Measurements from ENCODE around the gene HSPA14.
A peak's percentile ranks its signal among the peaks of the same experiment; 100 is the strongest.

DNA sequence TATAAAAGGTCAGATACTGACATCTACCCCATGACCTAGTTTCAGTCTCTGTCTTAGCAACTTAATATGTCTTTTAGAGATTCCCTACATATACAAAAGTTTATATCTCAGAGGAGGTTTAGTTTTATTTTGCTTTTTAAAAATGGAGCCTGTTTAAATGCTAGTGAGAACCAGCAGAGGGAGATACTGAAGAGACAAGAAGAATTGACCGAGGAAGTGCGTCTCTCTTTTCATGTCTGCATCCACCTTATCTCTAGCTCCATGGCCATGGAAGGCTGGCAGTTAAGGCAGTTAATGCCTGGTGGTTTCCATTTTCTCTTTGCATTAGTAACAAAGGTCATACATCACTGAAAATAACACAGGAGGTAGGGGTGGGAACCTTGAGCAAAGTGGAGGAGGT lies 51.2 kb downstream of the HSPA14 start:
- TF ChIP-seq, protein P1, sequence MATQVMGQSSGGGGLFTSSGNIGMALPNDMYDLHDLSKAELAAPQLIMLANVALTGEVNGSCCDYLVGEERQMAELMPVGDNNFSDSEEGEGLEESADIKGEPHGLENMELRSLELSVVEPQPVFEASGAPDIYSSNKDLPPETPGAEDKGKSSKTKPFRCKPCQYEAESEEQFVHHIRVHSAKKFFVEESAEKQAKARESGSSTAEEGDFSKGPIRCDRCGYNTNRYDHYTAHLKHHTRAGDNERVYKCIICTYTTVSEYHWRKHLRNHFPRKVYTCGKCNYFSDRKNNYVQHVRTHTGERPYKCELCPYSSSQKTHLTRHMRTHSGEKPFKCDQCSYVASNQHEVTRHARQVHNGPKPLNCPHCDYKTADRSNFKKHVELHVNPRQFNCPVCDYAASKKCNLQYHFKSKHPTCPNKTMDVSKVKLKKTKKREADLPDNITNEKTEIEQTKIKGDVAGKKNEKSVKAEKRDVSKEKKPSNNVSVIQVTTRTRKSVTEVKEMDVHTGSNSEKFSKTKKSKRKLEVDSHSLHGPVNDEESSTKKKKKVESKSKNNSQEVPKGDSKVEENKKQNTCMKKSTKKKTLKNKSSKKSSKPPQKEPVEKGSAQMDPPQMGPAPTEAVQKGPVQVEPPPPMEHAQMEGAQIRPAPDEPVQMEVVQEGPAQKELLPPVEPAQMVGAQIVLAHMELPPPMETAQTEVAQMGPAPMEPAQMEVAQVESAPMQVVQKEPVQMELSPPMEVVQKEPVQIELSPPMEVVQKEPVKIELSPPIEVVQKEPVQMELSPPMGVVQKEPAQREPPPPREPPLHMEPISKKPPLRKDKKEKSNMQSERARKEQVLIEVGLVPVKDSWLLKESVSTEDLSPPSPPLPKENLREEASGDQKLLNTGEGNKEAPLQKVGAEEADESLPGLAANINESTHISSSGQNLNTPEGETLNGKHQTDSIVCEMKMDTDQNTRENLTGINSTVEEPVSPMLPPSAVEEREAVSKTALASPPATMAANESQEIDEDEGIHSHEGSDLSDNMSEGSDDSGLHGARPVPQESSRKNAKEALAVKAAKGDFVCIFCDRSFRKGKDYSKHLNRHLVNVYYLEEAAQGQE (IDR thresholded peaks at IDR 0.05): no peak
- TF ChIP-seq CTCF (IDR thresholded peaks at IDR 0.05; ENCODE audit: low read depth, low read length, missing input control) (peak; percentile 19), FOXA1 (IDR thresholded peaks at IDR 0.05) (no peak), EGR1 (IDR thresholded peaks at IDR 0.05; ENCODE audit: low read depth in 2 of 2) (no peak)
- TF ChIP-seq, protein P2, sequence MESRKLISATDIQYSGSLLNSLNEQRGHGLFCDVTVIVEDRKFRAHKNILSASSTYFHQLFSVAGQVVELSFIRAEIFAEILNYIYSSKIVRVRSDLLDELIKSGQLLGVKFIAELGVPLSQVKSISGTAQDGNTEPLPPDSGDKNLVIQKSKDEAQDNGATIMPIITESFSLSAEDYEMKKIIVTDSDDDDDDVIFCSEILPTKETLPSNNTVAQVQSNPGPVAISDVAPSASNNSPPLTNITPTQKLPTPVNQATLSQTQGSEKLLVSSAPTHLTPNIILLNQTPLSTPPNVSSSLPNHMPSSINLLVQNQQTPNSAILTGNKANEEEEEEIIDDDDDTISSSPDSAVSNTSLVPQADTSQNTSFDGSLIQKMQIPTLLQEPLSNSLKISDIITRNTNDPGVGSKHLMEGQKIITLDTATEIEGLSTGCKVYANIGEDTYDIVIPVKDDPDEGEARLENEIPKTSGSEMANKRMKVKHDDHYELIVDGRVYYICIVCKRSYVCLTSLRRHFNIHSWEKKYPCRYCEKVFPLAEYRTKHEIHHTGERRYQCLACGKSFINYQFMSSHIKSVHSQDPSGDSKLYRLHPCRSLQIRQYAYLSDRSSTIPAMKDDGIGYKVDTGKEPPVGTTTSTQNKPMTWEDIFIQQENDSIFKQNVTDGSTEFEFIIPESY (IDR thresholded peaks at IDR 0.05): no peak
